HL-60/S4 (cell line): ENCODE measurements around the gene TRAP1.
"Not testable (repeated sequence)": the region's sequence is repeated elsewhere in the genome, so short reads cannot be mapped to it uniquely, and the experiment has no call there.

Experiments
- in situ Hi-C: fragments of 300-500 bp; cut with MboI; formaldehyde crosslinking; loops from 2 replicates; pipeline ENCODE4 v1.14.3; 2022; ENCODE audit warnings: low sequenced_read_pairs

The TRAP1 gene

DNA sequence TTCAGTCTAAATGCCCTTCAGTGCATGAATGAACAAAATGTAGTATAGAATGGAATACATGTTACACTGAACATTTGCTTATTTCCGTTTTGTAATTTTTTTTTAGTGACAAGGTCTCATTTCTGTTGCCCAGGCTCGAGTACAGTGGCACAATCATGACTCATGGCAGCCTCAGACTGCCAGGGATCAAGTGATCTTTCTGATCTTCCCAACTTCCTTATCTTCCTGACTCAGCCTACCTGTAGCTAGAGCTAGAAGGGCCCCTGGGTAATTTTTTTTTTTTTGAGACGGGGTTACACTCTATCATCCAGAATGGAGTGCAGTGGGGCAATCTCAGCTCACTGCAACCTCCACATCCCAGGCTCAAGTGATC, 98.6 kb downstream of the TRAP1 start:
- in situ Hi-C loops = no loop called here

GRCh38 chr16:3612510-3613466, 104.5 kb downstream of the TRAP1 start:
- in situ Hi-C loops = no loop called here

GRCh38 chr16:3611146-3611975, 106.0 kb downstream of the TRAP1 start, which contains the start of gene SLX4:
Gene SLX4 (minus strand): TSS chr16:3611606. CDS start chr16:3608964, 2,642 bp downstream.
- in situ Hi-C loops = no loop called here

DNA sequence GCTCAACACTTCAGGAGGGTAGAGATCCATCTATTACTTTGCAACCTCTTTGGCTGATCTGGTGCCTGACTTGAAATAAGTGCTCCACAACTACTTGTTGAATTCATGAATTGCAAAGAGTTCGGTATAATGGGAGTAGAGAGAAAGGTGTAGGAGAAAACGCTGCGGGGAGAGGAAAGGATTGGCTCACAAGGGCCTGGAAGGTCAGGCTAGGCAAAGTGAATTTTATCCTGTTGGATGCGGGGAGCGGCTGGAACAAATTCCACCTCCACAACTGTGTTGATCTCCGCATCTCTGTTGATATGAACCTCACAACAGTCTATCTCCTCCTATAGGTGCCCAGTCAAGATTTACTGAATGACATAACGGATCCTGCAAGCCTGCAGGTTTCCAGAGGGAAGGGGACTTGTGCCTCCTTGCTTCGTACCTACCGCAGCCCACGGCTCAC, 106.6 kb downstream of the TRAP1 start:
- in situ Hi-C loops = no loop called here

- in situ Hi-C loops = no loop called here
Observed at GRCh38 chr16:3609895-3610697, 107.2 kb downstream of the TRAP1 start.

DNA sequence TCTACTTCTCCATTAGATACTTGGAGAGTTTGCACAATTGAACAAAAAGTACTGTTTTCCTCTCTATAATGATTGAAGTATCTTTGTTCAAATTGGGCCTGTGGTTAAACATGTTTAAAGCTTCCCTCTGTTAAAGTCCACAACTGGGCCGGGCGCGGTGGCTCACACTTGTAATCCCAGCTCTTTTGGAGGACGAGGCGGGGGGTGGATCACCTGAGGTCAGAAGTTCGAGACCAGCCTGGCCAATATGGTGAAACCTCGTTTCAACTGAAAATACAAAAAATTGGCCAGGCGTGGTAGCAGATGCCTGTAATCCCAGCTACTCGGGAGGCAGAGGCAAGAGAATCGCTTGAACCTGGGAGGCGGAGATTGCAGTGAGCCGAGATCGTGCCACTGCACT, 108.3 kb downstream of the TRAP1 start:
- in situ Hi-C loops = not testable (repeated sequence)

DNA sequence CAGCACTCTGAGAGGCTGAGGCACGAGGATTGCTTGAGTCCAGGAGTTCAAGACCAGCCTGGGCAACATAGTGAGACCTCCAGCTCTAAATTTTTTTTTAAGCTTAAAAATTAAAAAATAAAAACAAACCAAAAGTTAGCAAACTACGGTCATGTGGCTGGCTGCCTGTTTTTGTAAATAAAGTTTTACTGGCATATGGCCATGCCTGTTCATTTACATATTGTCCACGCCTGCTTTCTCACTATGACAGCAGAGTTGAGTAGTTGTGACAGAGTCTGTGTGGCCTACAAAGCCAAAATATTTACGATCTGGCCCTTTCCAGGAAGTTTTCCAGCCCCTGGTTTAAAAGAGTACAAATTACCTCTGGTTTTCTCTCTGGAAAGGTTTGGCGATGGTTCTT, 109.3 kb downstream of the TRAP1 start:
- in situ Hi-C loops = no loop called here
